Metanephros (tissue), 2 donors: Measurements from ENCODE around the gene NETO1. TPM values are rescaled to one million over a fixed set of nuclear protein-coding genes. Genes with fewer than 3 reads are reported as not detected.

ENCODE experiments used
- small RNA-seq: library from RNA; depleted of rRNA; stranded (forward); fragments of <200 nt; gene quantifications from one replicate; pipeline ENCODE3, GENCODE V24; 2014; ENCODE audit warnings: low replicate concordance
- total RNA-seq: library from RNA; depleted of rRNA; stranded (reverse); fragments of >200 nt; gene quantifications from one replicate; pipeline ENCODE4 v1.2.3, GENCODE V29; 2014

NETO1 gene
- total RNA-seq: 0.29 TPM

GRCh38 chr18:72867746-72868584 is at the start of gene NETO1:
Gene NETO1, minus strand, starts transcription at chr18:72867987. Its CDS starts 696 bp downstream, at chr18:72867291.

Small RNAs within 50 kb of the gene (small RNA-seq; reads per million reads assigned to genes)
- gene MIR548AV (not detected), gene RNA5SP460 (not detected)
